Mesothelial cell of epicardium (in vitro differentiated cells): ENCODE data around the gene OR1E1. TPM values are rescaled to one million over a fixed set of nuclear protein-coding genes. Genes with fewer than 3 reads are reported as not detected.
"Not testable (repeated sequence)": the region's sequence is repeated elsewhere in the genome, so short reads cannot be mapped to it uniquely, and the experiment has no call there.

Experiments used
- DNase-seq, 2 experiments: peaks; one replicate each; pipeline ENCODE4 v3.0.0; 2021; ENCODE audit warnings: low spot score in 2 of 2; ENCODE audit not compliant: unreplicated experiment in 2 of 2
- H3K27ac Mint-ChIP-seq: 2 replicates; pipeline ENCODE4 v1.8.0; 2021; ENCODE audit warnings: mixed read lengths
- H3K27me3 Mint-ChIP-seq: 2 replicates; pipeline ENCODE4 v1.8.0; 2021; ENCODE audit warnings: low read depth, mixed read lengths
- H3K36me3 Mint-ChIP-seq: 2 replicates; pipeline ENCODE4 v1.8.0; 2021; ENCODE audit warnings: mixed read lengths
- H3K4me1 Mint-ChIP-seq: 2 replicates; pipeline ENCODE4 v1.8.0; 2021; ENCODE audit warnings: mixed read lengths
- H3K4me3 Mint-ChIP-seq: 2 replicates; pipeline ENCODE4 v1.8.0; 2021; ENCODE audit warnings: mild to moderate bottlenecking, moderate library complexity, mixed read lengths
- H3K9me3 Mint-ChIP-seq: 2 replicates; pipeline ENCODE4 v1.8.0; 2021; ENCODE audit warnings: mixed read lengths
- CTCF ChIP-seq: fragments of 200-600 bp; sonication (generic); IDR thresholded peaks from one replicate; pipeline ENCODE4 v1.5.0; 2021; ENCODE audit warnings: antibody characterized with exemption; ENCODE audit not compliant: unreplicated experiment
- total RNA-seq: library from RNA; stranded (reverse); gene quantifications from 3 replicates; pipeline ENCODE4 v1.2.1, GENCODE V29; 2021

The OR1E1 gene
- not detected in 3 replicates for total RNA-seq

GRCh38 chr17:3398310-3398709 is at the start of gene OR1E1:
Gene OR1E1, minus strand, starts transcription at chr17:3398410. Its CDS starts 0 bp downstream, at chr17:3398410.
- TF ChIP-seq CTCF, result no peak
- no peak within 1 kb of the TSS for H3K4me3 Mint-ChIP-seq
- H3K4me1 Mint-ChIP-seq, result no peaks in the 10 kb centered on the region
- H3K36me3 Mint-ChIP-seq, result peaks cover 2% of the 10 kb centered on the region
- no peak within 1 kb of the TSS for H3K27ac Mint-ChIP-seq
- H3K9me3 Mint-ChIP-seq, result peaks cover 61% of the 10 kb centered on the region
- no peaks in the 10 kb centered on the region for H3K27me3 Mint-ChIP-seq
- no peak for DNase-seq

- no peak overlapping the region for H3K27ac Mint-ChIP-seq
- DNase-seq, result no peak
- no peaks in the 10 kb centered on the region for H3K27me3 Mint-ChIP-seq
- TF ChIP-seq CTCF, result no peak
- H3K4me3 Mint-ChIP-seq, result no peak overlapping the region
- H3K36me3 Mint-ChIP-seq, result no peaks in the 10 kb centered on the region
- H3K4me1 Mint-ChIP-seq, result no peaks in the 10 kb centered on the region
- H3K9me3 Mint-ChIP-seq, result peaks cover 2% of the 10 kb centered on the region
Observed at GRCh38 chr17:3447625-3448024, 49.4 kb upstream of the OR1E1 start.

- Mint-ChIP-seq H3K4me1 (no peaks in the 10 kb centered on the region), H3K27ac (no peak overlapping the region), H3K4me3 (no peak overlapping the region), H3K27me3 (no peaks in the 10 kb centered on the region), H3K36me3 (no peaks in the 10 kb centered on the region), H3K9me3 (peaks cover 10% of the 10 kb centered on the region)
- no peak for DNase-seq
- no peak for TF ChIP-seq CTCF
Observed at GRCh38 chr17:3440451-3440850, 42.2 kb upstream of the OR1E1 start.

- TF ChIP-seq CTCF, result no peak
- Mint-ChIP-seq H3K36me3 (no peaks in the 10 kb centered on the region), H3K4me1 (no peaks in the 10 kb centered on the region), H3K27ac (no peak overlapping the region), H3K27me3 (no peaks in the 10 kb centered on the region), H3K9me3 (peaks cover 23% of the 10 kb centered on the region), H3K4me3 (no peak overlapping the region)
- DNase-seq, result no peak
Observed at GRCh38 chr17:3438368-3438767, 40.2 kb upstream of the OR1E1 start.

GRCh38 chr17:3433741-3434140 is 35.5 kb upstream of the OR1E1 start, which contains the start of gene OR1E2:
Gene OR1E2, minus strand, starts transcription at chr17:3433841. Its CDS starts 0 bp downstream, at chr17:3433841.
- peaks cover 54% of the 10 kb centered on the region for H3K9me3 Mint-ChIP-seq
- H3K27me3 Mint-ChIP-seq, result no peaks in the 10 kb centered on the region
- H3K27ac Mint-ChIP-seq, result no peak within 1 kb of the TSS
- TF ChIP-seq CTCF, result no peak
- H3K36me3 Mint-ChIP-seq, result no peaks in the 10 kb centered on the region
- no peak for DNase-seq
- no peak within 1 kb of the TSS for H3K4me3 Mint-ChIP-seq
- no peaks in the 10 kb centered on the region for H3K4me1 Mint-ChIP-seq

- not testable (repeated sequence) for H3K4me3 Mint-ChIP-seq, H3K36me3 Mint-ChIP-seq, DNase-seq, H3K27ac Mint-ChIP-seq, H3K27me3 Mint-ChIP-seq, H3K4me1 Mint-ChIP-seq
- peaks cover 56% of the 10 kb centered on the region for H3K9me3 Mint-ChIP-seq
Observed at GRCh38 chr17:3433215-3433614, 35.0 kb upstream of the OR1E1 start.
